ENCODE data around the gene NRCAM.
"Not testable (repeated sequence)": the region's sequence is repeated elsewhere in the genome, so short reads cannot be mapped to it uniquely, and the experiment has no call there.

Gene NRCAM

GRCh38 chr7:108282427-108282996 is 173.7 kb downstream of the NRCAM start:
- in situ Hi-C loops (cut with MboI; ENCODE audit: low sequenced_read_pairs, unreplicated experiment), result no loop called here
- no peak for TF ChIP-seq CTCF (IDR thresholded peaks at IDR 0.05; ENCODE audit: borderline replicate concordance, control extremely low read depth, extremely low read depth, insufficient read depth, missing control alignments)
- DNase-seq (ENCODE audit: low spot score), result no peak

GRCh38 chr7:108280136-108280535 is 176.1 kb downstream of the NRCAM start:
- TF ChIP-seq CTCF (IDR thresholded peaks at IDR 0.05; ENCODE audit: borderline replicate concordance, control extremely low read depth, extremely low read depth, insufficient read depth, missing control alignments), result no peak
- DNase-seq (ENCODE audit: low spot score), result no peak
- in situ Hi-C loops (cut with MboI; ENCODE audit: low sequenced_read_pairs, unreplicated experiment), result no loop called here

- in situ Hi-C loops (cut with MboI; ENCODE audit: low sequenced_read_pairs, unreplicated experiment), result no loop called here
- TF ChIP-seq CTCF (IDR thresholded peaks at IDR 0.05; ENCODE audit: borderline replicate concordance, control extremely low read depth, extremely low read depth, insufficient read depth, missing control alignments), result no peak
- no peak for DNase-seq (ENCODE audit: low spot score)
Measured at GRCh38 chr7:108278776-108279175, 177.5 kb downstream of the NRCAM start.

- no peak for DNase-seq (ENCODE audit: low spot score)
- TF ChIP-seq CTCF (IDR thresholded peaks at IDR 0.05; ENCODE audit: borderline replicate concordance, control extremely low read depth, extremely low read depth, insufficient read depth, missing control alignments), result no peak
- in situ Hi-C loops (cut with MboI; ENCODE audit: low sequenced_read_pairs, unreplicated experiment), result no loop called here
Measured at GRCh38 chr7:108278281-108278680, 178.0 kb downstream of the NRCAM start.

- in situ Hi-C loops (cut with MboI; ENCODE audit: low sequenced_read_pairs, unreplicated experiment); DNase-seq (ENCODE audit: low spot score): not testable (repeated sequence)
Measured at GRCh38 chr7:108274447-108274846, 181.8 kb downstream of the NRCAM start.

GRCh38 chr7:108272891-108273290 is 183.3 kb downstream of the NRCAM start:
- DNase-seq (ENCODE audit: low spot score); in situ Hi-C loops (cut with MboI; ENCODE audit: low sequenced_read_pairs, unreplicated experiment): not testable (repeated sequence)

- in situ Hi-C loops (cut with MboI; ENCODE audit: low sequenced_read_pairs, unreplicated experiment), result no loop called here
- no peak for TF ChIP-seq CTCF (IDR thresholded peaks at IDR 0.05; ENCODE audit: borderline replicate concordance, control extremely low read depth, extremely low read depth, insufficient read depth, missing control alignments)
- peak; percentile 62 for DNase-seq (ENCODE audit: low spot score)
Measured at GRCh38 chr7:108270385-108271015, 185.7 kb downstream of the NRCAM start.

Data from GM13976 (cell line).